SKM-1 (cell line): ENCODE measurements around the gene PPIL6.

Experiments
- DNase-seq: peaks from one replicate; lab custom pipeline; 2025; ENCODE audit not compliant: unreplicated experiment; lab: John Stamatoyannopoulos, UW

PPIL6 gene

GRCh38 chr6:109449795-109450673 is 9.6 kb upstream of the PPIL6 start:
- no peak for DNase-seq

GRCh38 chr6:109449064-109449794 is 8.8 kb upstream of the PPIL6 start:
- DNase-seq: no peak

- DNase-seq: no peak
These were observed 8.2 kb upstream of the PPIL6 start for GRCh38 chr6:109448615-109449014.

- DNase-seq: no peak
These were observed 7.6 kb upstream of the PPIL6 start for GRCh38 chr6:109447878-109448555.

GRCh38 chr6:109447087-109447486 is 6.7 kb upstream of the PPIL6 start:
- no peak for DNase-seq

GRCh38 chr6:109446541-109446940 is 6.1 kb upstream of the PPIL6 start:
- DNase-seq: no peak

- DNase-seq: no peak
These were observed 5.6 kb upstream of the PPIL6 start for GRCh38 chr6:109446072-109446471.

- DNase-seq: no peak
These were observed 5.0 kb upstream of the PPIL6 start for GRCh38 chr6:109445382-109445781.

- DNase-seq: no peak
These were observed 3.1 kb upstream of the PPIL6 start for GRCh38 chr6:109443425-109443950.

- DNase-seq: no peak
These were observed 2.0 kb upstream of the PPIL6 start for GRCh38 chr6:109442393-109442924.

GRCh38 chr6:109441069-109441816 is 815 bp upstream of the PPIL6 start:
- DNase-seq: no peak

GRCh38 chr6:109436041-109436440 is 4.4 kb downstream of the PPIL6 start:
- no peak for DNase-seq

- no peak for DNase-seq
These were observed 6.0 kb downstream of the PPIL6 start for GRCh38 chr6:109434456-109434855.

GRCh38 chr6:109429496-109429895 is 10.9 kb downstream of the PPIL6 start:
- DNase-seq: no peak

- DNase-seq: no peak
These were observed 11.4 kb downstream of the PPIL6 start for GRCh38 chr6:109428889-109429477.

GRCh38 chr6:109424946-109425345 is 15.5 kb downstream of the PPIL6 start:
- DNase-seq: no peak

- DNase-seq: no peak
These were observed 19.2 kb downstream of the PPIL6 start for GRCh38 chr6:109421184-109421583.

- DNase-seq: no peak
These were observed 19.7 kb downstream of the PPIL6 start for GRCh38 chr6:109420751-109421150.

GRCh38 chr6:109417646-109418045 is 22.8 kb downstream of the PPIL6 start:
- DNase-seq: no peak

GRCh38 chr6:109411034-109411433 is 29.4 kb downstream of the PPIL6 start:
- no peak for DNase-seq
